Stimulated activated CD4-positive, alpha-beta T cell treated with anti-CD3 and anti-CD28 coated beads, Interleukin-1b, Interleukin-23, amount 100 ng/mL, for 4 hours (primary cell): ENCODE data around the gene ADAM22.

Experiments used
- DNase-seq, 2 donors: peaks; one replicate each; pipeline ENCODE4 v3.0.0-alpha.2; 2020; ENCODE audit warnings: low read depth in 2 of 2

ADAM22 gene

GRCh38 chr7:88041583-88041982 is 107.5 kb downstream of the ADAM22 start:
- no peak for DNase-seq

GRCh38 chr7:88042157-88042556 is 108.1 kb downstream of the ADAM22 start:
- no peak for DNase-seq

GRCh38 chr7:88042803-88043202 is 108.8 kb downstream of the ADAM22 start:
- no peak for DNase-seq

- no peak for DNase-seq
Observed at GRCh38 chr7:88044069-88044468, 110.0 kb downstream of the ADAM22 start.

- DNase-seq = no peak
Observed at GRCh38 chr7:88046839-88047573, 113.0 kb downstream of the ADAM22 start.

GRCh38 chr7:88057655-88058054 is 123.6 kb downstream of the ADAM22 start:
- DNase-seq = no peak

- DNase-seq = no peak
Observed at GRCh38 chr7:88062238-88062637, 128.2 kb downstream of the ADAM22 start.

- DNase-seq = no peak
Observed at GRCh38 chr7:88069093-88069492, 135.0 kb downstream of the ADAM22 start.

GRCh38 chr7:88071994-88072714 is 138.1 kb downstream of the ADAM22 start:
- DNase-seq = no peak

GRCh38 chr7:88072715-88073055 is 138.6 kb downstream of the ADAM22 start:
- no peak for DNase-seq

- DNase-seq = no peak
Observed at GRCh38 chr7:88073626-88074025, 139.6 kb downstream of the ADAM22 start.

GRCh38 chr7:88075216-88075615 is 141.2 kb downstream of the ADAM22 start:
- no peak for DNase-seq

- DNase-seq = no peak
Observed at GRCh38 chr7:88083883-88084282, 149.8 kb downstream of the ADAM22 start.

- DNase-seq = no peak
Observed at GRCh38 chr7:88089561-88089960, 155.5 kb downstream of the ADAM22 start.

GRCh38 chr7:88090240-88090639 is 156.2 kb downstream of the ADAM22 start:
- no peak for DNase-seq

- no peak for DNase-seq
Observed at GRCh38 chr7:88090671-88091070, 156.6 kb downstream of the ADAM22 start.

GRCh38 chr7:88091988-88092675 is 158.1 kb downstream of the ADAM22 start:
- DNase-seq = no peak

- DNase-seq = no peak
Observed at GRCh38 chr7:88092676-88092999, 158.6 kb downstream of the ADAM22 start.

- no peak for DNase-seq
Observed at GRCh38 chr7:88101769-88102168, 167.7 kb downstream of the ADAM22 start.

GRCh38 chr7:88102675-88103074 is 168.6 kb downstream of the ADAM22 start:
- no peak for DNase-seq

- DNase-seq = no peak
Observed at GRCh38 chr7:88104732-88105131, 170.7 kb downstream of the ADAM22 start.

GRCh38 chr7:88105231-88105630 is 171.2 kb downstream of the ADAM22 start:
- DNase-seq = no peak

- no peak for DNase-seq
Observed at GRCh38 chr7:88106434-88106833, 172.4 kb downstream of the ADAM22 start.
